GM10266 (cell line): ENCODE results near the gene SLX9.

ENCODE experiments used
- DNase-seq: peaks from one replicate; pipeline ENCODE4 v3.0.0; 2012; ENCODE audit errors: extremely low spot score
- TF ChIP-seq, protein P1 (sequence below): IDR thresholded peaks from 2 replicates; pipeline ENCODE4 v1.5.1; 2012; ENCODE audit warnings: mild to moderate bottlenecking, low read depth; ENCODE audit not compliant: control insufficient read depth, insufficient read depth; ENCODE audit errors: missing control alignments

The SLX9 gene

DNA sequence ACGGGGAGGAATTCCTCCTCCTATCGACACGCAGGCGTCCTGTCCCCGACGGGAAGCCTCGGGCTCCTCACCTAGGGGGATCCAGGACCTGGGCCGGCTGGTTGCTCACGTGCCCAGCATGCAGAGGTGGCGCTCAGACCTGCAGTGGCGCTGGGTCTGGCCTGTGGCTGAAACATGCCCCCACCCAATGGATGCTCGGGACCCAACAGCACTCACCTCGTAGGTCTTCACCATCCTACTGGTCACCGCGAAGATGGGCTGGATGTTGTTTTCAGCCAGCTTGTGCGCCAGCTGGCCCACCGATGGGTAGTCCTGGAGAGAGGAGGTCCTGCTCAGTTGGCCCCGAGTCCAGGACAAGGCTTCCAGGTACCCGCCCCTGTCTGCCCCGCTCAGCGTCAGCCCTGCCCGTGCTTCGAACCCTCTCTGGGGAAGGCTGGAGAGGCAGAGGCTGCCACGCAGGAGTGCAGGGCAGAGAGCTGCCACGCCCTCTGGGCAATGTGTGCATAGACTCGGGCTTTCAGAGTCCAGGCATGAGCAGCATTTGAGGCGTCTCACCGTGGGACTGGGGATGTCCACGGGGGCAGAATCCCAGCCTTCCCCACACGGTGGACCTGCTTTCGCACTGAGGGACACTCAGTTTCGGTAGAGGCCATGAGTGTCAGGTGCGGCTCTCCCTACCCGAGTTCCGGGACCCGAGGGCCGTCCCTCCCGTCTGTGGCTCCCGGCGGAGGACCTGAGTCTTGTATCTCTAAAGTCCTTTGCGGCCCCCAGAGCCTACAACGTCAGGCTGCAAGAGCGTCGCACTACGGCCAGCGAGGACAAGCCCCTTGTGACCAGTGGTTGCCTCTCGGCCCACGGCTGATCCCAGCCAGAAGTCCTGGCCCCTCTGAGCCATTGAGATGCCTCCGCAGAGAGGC, 40.7 kb upstream of the SLX9 start:
- TF ChIP-seq, protein P1, sequence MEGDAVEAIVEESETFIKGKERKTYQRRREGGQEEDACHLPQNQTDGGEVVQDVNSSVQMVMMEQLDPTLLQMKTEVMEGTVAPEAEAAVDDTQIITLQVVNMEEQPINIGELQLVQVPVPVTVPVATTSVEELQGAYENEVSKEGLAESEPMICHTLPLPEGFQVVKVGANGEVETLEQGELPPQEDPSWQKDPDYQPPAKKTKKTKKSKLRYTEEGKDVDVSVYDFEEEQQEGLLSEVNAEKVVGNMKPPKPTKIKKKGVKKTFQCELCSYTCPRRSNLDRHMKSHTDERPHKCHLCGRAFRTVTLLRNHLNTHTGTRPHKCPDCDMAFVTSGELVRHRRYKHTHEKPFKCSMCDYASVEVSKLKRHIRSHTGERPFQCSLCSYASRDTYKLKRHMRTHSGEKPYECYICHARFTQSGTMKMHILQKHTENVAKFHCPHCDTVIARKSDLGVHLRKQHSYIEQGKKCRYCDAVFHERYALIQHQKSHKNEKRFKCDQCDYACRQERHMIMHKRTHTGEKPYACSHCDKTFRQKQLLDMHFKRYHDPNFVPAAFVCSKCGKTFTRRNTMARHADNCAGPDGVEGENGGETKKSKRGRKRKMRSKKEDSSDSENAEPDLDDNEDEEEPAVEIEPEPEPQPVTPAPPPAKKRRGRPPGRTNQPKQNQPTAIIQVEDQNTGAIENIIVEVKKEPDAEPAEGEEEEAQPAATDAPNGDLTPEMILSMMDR: no peak
- DNase-seq: no peak

DNA sequence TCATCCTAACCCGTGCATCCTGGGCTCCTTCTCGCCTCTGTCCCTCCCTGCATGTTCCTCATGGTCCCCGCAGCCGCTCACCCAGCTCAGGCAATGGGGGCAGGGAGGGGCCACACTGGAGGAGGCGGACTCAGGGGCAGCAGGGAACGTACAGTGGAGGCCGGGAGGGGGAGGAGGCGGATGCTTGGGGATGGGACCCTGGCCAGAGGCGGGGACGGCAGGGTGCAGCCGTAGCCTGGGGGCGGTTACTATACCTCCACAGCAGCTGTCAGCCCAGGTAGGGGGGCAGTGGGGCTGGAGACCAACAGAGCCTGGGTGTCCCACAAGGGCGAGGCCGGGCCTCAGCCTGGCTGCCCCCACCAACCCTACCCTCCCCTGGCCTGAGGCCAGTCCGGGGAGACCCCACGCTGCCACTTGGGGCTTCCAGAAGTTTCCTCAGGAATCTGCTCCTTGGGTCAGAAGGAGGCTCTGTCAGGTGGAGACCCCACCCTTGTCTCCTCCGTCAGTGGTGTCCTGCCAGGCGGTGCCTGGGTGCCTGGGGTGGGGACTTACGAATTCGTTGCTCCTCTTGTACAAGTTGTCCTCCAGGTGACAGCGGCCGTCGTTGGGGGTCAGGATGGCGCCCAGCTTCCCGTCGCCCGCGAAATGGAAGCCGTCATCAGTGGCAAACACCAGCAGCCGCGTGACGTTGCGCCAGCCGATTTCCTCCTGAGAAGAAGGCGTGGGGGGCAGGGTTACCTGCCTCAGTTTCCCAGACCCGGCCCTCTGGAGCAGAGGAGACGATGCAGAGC, 39.9 kb upstream of the SLX9 start:
- no peak for DNase-seq
- TF ChIP-seq, protein P1: no peak

DNA sequence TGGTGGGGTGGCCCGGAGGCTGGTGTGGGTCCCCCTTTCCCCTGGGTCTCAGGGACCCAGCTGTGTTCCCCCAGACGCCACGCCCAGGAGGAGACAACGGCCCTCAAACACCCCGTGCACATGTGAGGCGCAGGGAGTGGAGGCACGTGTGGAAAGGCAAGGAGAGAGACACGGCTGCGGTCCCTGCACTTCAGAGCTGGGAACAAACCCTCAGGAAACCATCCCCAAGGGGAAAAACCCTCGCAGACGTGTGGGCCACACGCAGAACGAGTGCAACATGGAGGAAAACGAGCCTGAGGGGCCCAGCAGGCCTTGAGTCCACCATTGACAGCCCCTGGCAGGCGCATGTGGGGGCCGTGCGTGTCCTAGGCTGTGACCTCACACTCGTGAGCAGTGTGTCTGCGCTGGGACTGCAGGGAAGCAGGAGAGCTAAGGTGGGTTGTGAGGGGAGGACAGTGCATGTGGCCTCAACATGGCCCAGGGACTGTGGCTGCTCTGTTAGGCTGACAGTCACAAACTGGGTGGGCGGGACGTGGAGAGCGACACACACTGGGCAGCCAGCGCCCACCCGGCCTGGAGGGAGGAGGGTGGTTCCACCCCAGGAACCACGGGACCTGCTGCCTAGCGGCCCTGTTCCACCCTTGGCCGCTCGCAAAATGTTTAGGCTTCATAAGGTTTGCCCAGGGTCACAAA, 39.1 kb upstream of the SLX9 start:
- TF ChIP-seq, protein P1: no peak
- DNase-seq: no peak

DNA sequence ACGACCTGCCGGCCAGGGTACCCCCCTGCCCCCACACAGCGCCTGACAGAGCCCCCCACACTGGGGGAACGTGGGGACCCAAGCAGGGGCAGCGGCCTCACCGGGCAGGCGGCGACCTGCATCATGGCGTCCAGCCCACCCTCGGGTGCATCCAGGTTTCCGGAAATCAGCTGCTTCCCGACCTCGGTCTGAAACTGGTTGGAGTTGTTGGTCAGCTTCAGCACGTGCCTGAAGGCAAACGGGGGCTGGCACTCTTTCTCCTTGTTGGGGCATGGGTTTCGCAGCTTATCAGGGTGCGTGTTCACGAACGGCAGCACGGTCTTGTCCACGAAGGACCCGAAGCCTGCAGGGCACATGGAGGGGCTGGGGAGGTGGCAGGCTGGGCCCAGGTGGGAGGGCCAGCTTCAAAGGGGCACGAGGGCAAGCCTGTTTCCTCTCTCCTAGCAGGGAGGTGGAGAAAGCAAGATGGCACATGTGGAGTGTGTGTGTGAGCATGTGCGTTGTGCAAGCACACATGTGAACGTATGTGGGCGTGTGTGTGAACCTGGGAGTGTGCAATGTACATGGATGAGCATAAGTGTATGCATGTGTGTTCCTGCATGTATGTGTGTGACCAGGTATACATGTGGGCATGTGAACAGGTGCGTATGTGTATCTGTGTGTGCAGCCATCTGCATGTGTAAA, 38.3 kb upstream of the SLX9 start:
- DNase-seq: no peak
- TF ChIP-seq, protein P1: no peak

DNA sequence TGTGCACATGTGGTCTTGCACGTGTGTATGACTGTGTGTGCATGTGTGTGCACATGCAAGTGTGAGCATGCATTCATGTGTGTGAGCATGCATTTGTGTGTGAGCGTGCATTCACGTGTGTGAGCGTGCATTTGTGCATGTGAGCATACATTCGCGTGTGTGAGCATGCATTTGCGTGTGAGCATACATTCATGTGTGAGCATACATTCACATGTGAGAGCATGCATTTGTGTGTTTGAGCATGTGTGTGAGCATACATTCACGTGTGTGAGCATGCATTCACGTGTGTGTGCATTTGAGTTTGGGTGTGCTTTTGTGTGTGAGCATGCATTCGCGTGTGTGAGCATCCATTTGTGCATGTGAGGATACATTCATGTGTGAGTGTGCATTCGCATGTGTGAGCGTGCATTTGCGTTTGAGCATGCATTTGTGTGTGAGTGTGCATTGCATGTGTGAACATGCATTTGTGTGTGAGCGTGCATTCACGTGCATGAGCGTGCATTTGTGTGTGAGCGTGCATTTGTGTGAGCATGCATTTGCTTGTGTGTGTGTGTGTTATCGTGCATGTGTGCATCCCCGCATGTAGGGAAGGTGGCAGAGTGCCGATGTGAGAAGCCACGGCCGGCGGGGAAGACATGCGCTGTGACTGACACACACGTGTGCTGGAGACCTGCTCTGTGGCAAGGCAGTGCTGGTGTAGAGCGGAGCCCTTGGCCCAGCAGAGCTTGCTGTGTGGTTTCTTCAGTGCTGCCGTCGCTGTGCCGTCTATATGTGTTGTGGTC, 37.4 kb upstream of the SLX9 start:
- TF ChIP-seq, protein P1: no peak

DNA sequence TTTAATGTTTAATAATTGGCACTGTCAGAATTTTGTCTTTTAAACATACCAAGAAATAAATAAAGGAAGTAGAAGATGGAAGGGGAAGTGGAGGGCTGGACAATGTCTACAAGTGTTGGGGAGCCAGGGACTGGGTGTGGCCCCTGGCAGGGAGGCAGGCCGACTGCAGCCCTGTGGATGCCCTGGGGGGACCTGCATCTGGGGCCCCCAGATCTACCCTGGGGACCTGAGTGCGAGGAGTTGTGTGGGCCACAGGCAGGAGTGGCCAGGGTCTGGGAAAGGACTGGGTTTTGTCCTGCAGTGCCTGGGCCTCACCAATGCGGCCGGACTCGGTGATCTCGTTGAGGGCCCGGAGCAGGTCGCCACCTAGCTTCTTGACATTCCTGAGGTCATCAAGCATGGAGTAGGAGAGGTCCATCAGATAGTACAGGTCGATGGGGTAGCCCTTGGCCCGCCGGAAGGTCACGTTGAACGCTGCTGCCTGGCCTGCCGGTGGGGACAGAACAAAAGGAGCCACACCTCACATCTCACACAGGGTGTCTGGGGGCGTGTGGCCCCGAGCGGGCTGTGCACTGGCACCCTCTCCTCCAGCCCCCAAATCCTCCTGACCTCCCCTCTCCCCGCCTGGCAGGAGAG, 36.7 kb upstream of the SLX9 start:
- TF ChIP-seq, protein P1: no peak
- no peak for DNase-seq

More for the DNA sequence above, 37.4 kb upstream of the SLX9 start:
- no peak for DNase-seq
